Panc1 (cell line): Measurements from ENCODE around the gene CDK19. TPM values are rescaled to one million over a fixed set of nuclear protein-coding genes. Genes with fewer than 3 reads are reported as not detected.

Experiments used
- ATAC-seq: fragments of 200-7000 bp; cut with Tn5 transposase; 2 replicates; pipeline ENCODE4 v1.9.1; 2020; ENCODE audit warnings: mild to moderate bottlenecking, moderate library complexity
- BruUV-seq: library from RNA; stranded (reverse); fragments of 400-500 nt; replicated peaks from 2 replicates; lab custom pipeline; 2021; lab: Mats Ljungman, UMichigan
- CTCF ChIA-PET: fragments of 300-600 bp; sonication (Branson Sonifier 250); formaldehyde crosslinking; loops from one replicate; lab custom pipeline; 2022; ENCODE audit warnings: antibody characterized with exemption; lab: Charles Lee
- POLR2A ChIA-PET: fragments of 300-600 bp; sonication (Branson Sonifier 250); formaldehyde crosslinking; loops from one replicate; lab custom pipeline; 2022; ENCODE audit warnings: antibody characterized with exemption; lab: Charles Lee
- DNase-seq: peaks from one replicate; pipeline ENCODE4 v3.0.0-alpha.2; 2010; ENCODE audit warnings: low read depth, low spot score
- H3K27ac ChIP-seq: 2 replicates; pipeline ENCODE4 v1.5.1; 2011; ENCODE audit warnings: mild to moderate bottlenecking, low read length, inconsistent platforms
- H3K27me3 ChIP-seq: fragments of 200-500 bp; sonication (Bioruptor generic); 2 replicates; pipeline ENCODE4 v1.6.0; 2014; ENCODE audit warnings: low read length, inconsistent platforms; ENCODE audit not compliant: control insufficient read depth, insufficient read depth
- H3K36me3 ChIP-seq: fragments of 200-500 bp; sonication (Bioruptor generic); 2 replicates; pipeline ENCODE4 v1.5.1; 2014; ENCODE audit warnings: inconsistent platforms, mild to moderate bottlenecking, low read length, moderate library complexity; ENCODE audit not compliant: control insufficient read depth, insufficient read depth
- H3K4me1 ChIP-seq: 2 replicates; pipeline ENCODE4 v1.5.1; 2011; ENCODE audit warnings: inconsistent platforms, mild to moderate bottlenecking, low read length, moderate library complexity; ENCODE audit not compliant: control insufficient read depth, insufficient read depth
- H3K4me3 ChIP-seq, 2 experiments: 2 replicates each; pipeline ENCODE4 v1.5.1; 2011 to 2012; ENCODE audit warnings: low read depth in 2 of 2, low read length in 2 of 2, mild to moderate bottlenecking in 2 of 2, inconsistent platforms in 1 of 2, moderate library complexity in 1 of 2
- H3K9me3 ChIP-seq: fragments of 200-500 bp; sonication (Bioruptor generic); 2 replicates; pipeline ENCODE4 v1.5.1; 2014; ENCODE audit warnings: low read depth, mild to moderate bottlenecking, inconsistent platforms, low read length, moderate library complexity; ENCODE audit not compliant: control insufficient read depth, insufficient read depth
- CTCF ChIP-seq: fragments of 450-650 bp; IDR thresholded peaks from 2 replicates; pipeline ENCODE4 v1.5.1; 2017; ENCODE audit warnings: mild to moderate bottlenecking
- POLR2AphosphoS5 ChIP-seq: IDR thresholded peaks from 2 replicates; pipeline ENCODE4 v1.6.1; 2012; ENCODE audit warnings: mild to moderate bottlenecking, low read depth, low read length, moderate library complexity
- REST ChIP-seq, 2 experiments: IDR thresholded peaks; 2 replicates each; pipeline ENCODE4 v1.6.1; 2011 to 2012; ENCODE audit warnings: low read depth in 2 of 2, control low read depth in 1 of 2, low read length in 1 of 2, mild to moderate bottlenecking in 1 of 2, moderate library complexity in 1 of 2; ENCODE audit not compliant: insufficient read depth in 1 of 2
- SIN3A ChIP-seq: IDR thresholded peaks from 2 replicates; pipeline ENCODE4 v1.6.1; 2012; ENCODE audit warnings: low read depth, mild to moderate bottlenecking, low read length, moderate library complexity, borderline replicate concordance; ENCODE audit not compliant: insufficient read depth
- TCF7L2 ChIP-seq: IDR thresholded peaks from 2 replicates; pipeline ENCODE4 v1.6.1; 2011; ENCODE audit warnings: mild to moderate bottlenecking, low read depth, low read length, inconsistent platforms
- in situ Hi-C: cut with HindIII; loops from 2 replicates; pipeline ENCODE4 v1.10.0; 2016; ENCODE audit warnings: low sequenced_read_pairs, low pct_unique_long_range_greater_than_20kb
- intact Hi-C: fragments of 100-400 bp; cut with micrococcal nuclease; formaldehyde crosslinking; loops from one replicate; pipeline ENCODE4 v1.10.0; 2022; ENCODE audit not compliant: unreplicated experiment
- total RNA-seq: library from RNA; stranded (reverse); gene quantifications from one replicate; pipeline ENCODE4 v1.2.1, GENCODE V29; 2021; ENCODE audit not compliant: unreplicated experiment

CDK19 gene
- total RNA-seq, 1 experiment from 2014 or later: 48.4 TPM

- no peak overlapping the region for H3K4me3 ChIP-seq
- ChIA-PET CTCF (no interaction called here), POLR2A (no interaction called here)
- H3K27me3 ChIP-seq: no peaks in the 10 kb centered on the region; the same call in 1 of the 2 replicates
- intact Hi-C loops: no loop called here
- ATAC-seq (no peak), DNase-seq (no peak)
- H3K27ac ChIP-seq: no peak overlapping the region
- no peaks in the 10 kb centered on the region for H3K9me3 ChIP-seq
- TF ChIP-seq SIN3A: no peak
- TF ChIP-seq CTCF: no peak
- no peak for TF ChIP-seq TCF7L2
- no peak for TF ChIP-seq REST (IDR thresholded peaks at IDR 0.05; ENCODE audit: insufficient read depth in 1 of 2, low read depth in 2 of 2, low read length in 1 of 2)
- no peak for TF ChIP-seq POLR2AphosphoS5
- no peaks in the 10 kb centered on the region for H3K36me3 ChIP-seq
- BruUV-seq: no TSS peak
- in situ Hi-C loops: no loop called here
- no peaks in the 10 kb centered on the region for H3K4me1 ChIP-seq
These were observed 7.9 kb upstream of the CDK19 start for GRCh38 chr6:110823146-110823545.

GRCh38 chr6:110822249-110822648 lies 7.0 kb upstream of the CDK19 start:
- no peak for ATAC-seq
- ChIA-PET CTCF (no interaction called here), POLR2A (no interaction called here)
- Histone ChIP-seq H3K27me3 (no peaks in the 10 kb centered on the region; the same call in 1 of the 2 replicates), H3K4me3 (no peak overlapping the region), H3K27ac (no peak overlapping the region), H3K4me1 (no peaks in the 10 kb centered on the region), H3K9me3 (no peaks in the 10 kb centered on the region), H3K36me3 (no peaks in the 10 kb centered on the region)
- BruUV-seq: no TSS peak
- intact Hi-C loops: no loop called here
- in situ Hi-C loops: no loop called here
- no peak for DNase-seq
- TF ChIP-seq TCF7L2: no peak
- TF ChIP-seq REST (IDR thresholded peaks at IDR 0.05; ENCODE audit: insufficient read depth in 1 of 2, low read depth in 2 of 2, low read length in 1 of 2): no peak
- TF ChIP-seq POLR2AphosphoS5: no peak
- TF ChIP-seq CTCF: no peak
- TF ChIP-seq SIN3A: no peak
